ENCODE data around the gene CPED1. TPM values are rescaled to one million over a fixed set of nuclear protein-coding genes. Genes with fewer than 3 reads are reported as not detected.
"Not testable (repeated sequence)": the region's sequence is repeated elsewhere in the genome, so short reads cannot be mapped to it uniquely, and the experiment has no call there.

Gene CPED1
- total RNA-seq, 1 donor from 2014 or later = 0.26 TPM

GRCh38 chr7:121058975-121059374, 70.5 kb downstream of the CPED1 start:
- Histone ChIP-seq H3K4me3 (ENCODE audit: low read depth, low read length) (no peak overlapping the region), H3K36me3 (ENCODE audit: control insufficient read depth, insufficient read depth, low read length) (no peaks in the 10 kb centered on the region), H3K27me3 (ENCODE audit: control insufficient read depth, insufficient read depth, low read length) (no peaks in the 10 kb centered on the region)
- TF ChIP-seq CTCF (IDR thresholded peaks at IDR 0.05; ENCODE audit: insufficient read depth, low read length, severe bottlenecking) = no peak
- FAIRE-seq = no peak
- no peak for DNase-seq (ENCODE audit: low read depth)

GRCh38 chr7:121059979-121060509, 71.5 kb downstream of the CPED1 start:
- not testable (repeated sequence) for DNase-seq (ENCODE audit: low read depth); H3K4me3 ChIP-seq (ENCODE audit: low read depth, low read length); H3K36me3 ChIP-seq (ENCODE audit: control insufficient read depth, insufficient read depth, low read length); FAIRE-seq; H3K27me3 ChIP-seq (ENCODE audit: control insufficient read depth, insufficient read depth, low read length)

- Histone ChIP-seq H3K27me3 (ENCODE audit: control insufficient read depth, insufficient read depth, low read length) (no peaks in the 10 kb centered on the region), H3K36me3 (ENCODE audit: control insufficient read depth, insufficient read depth, low read length) (no peaks in the 10 kb centered on the region), H3K4me3 (ENCODE audit: low read depth, low read length) (no peak overlapping the region)
- no peak for TF ChIP-seq CTCF (IDR thresholded peaks at IDR 0.05; ENCODE audit: insufficient read depth, low read length, severe bottlenecking)
- FAIRE-seq (no peak), DNase-seq (ENCODE audit: low read depth) (no peak)
Observed at GRCh38 chr7:121061677-121062582, 73.4 kb downstream of the CPED1 start.

- no peak for TF ChIP-seq CTCF (IDR thresholded peaks at IDR 0.05; ENCODE audit: insufficient read depth, low read length, severe bottlenecking)
- Histone ChIP-seq H3K4me3 (ENCODE audit: low read depth, low read length) (no peak overlapping the region), H3K36me3 (ENCODE audit: control insufficient read depth, insufficient read depth, low read length) (no peaks in the 10 kb centered on the region), H3K27me3 (ENCODE audit: control insufficient read depth, insufficient read depth, low read length) (no peaks in the 10 kb centered on the region)
- DNase-seq (ENCODE audit: low read depth) = no peak
- no peak for FAIRE-seq
Observed at GRCh38 chr7:121062671-121063279, 74.3 kb downstream of the CPED1 start.

- not testable (repeated sequence) for H3K4me3 ChIP-seq (ENCODE audit: low read depth, low read length); DNase-seq (ENCODE audit: low read depth); FAIRE-seq; H3K27me3 ChIP-seq (ENCODE audit: control insufficient read depth, insufficient read depth, low read length); H3K36me3 ChIP-seq (ENCODE audit: control insufficient read depth, insufficient read depth, low read length)
Observed at GRCh38 chr7:121067717-121068116, 79.2 kb downstream of the CPED1 start.

- no peaks in the 10 kb centered on the region for H3K27me3 ChIP-seq (ENCODE audit: control insufficient read depth, insufficient read depth, low read length)
- DNase-seq (ENCODE audit: low read depth) = no peak
- no peak for FAIRE-seq
- TF ChIP-seq CTCF (IDR thresholded peaks at IDR 0.05; ENCODE audit: insufficient read depth, low read length, severe bottlenecking) = no peak
- no peaks in the 10 kb centered on the region for H3K36me3 ChIP-seq (ENCODE audit: control insufficient read depth, insufficient read depth, low read length)
- H3K4me3 ChIP-seq (ENCODE audit: low read depth, low read length) = no peak overlapping the region
Observed at GRCh38 chr7:121069346-121070100, 81.0 kb downstream of the CPED1 start.
